Keratinocyte (primary cell): ENCODE data around the gene ACVR2B.

Experiments used
- EZH2 ChIP-seq: IDR thresholded peaks from one replicate; pipeline ENCODE4 v1.6.1; 2012; ENCODE audit warnings: inconsistent platforms, mild to moderate bottlenecking, low read length, moderate library complexity
- TF ChIP-seq, protein P1 (sequence below), 3 experiments: IDR thresholded peaks in 1 of 3; conservative IDR thresholded peaks in 1 of 3; optimal IDR thresholded peaks in 1 of 3; 2 replicates in 2 of 3; 3 replicates in 1 of 3; pipeline versions ENCODE3 to v1.5.1; 2011; ENCODE audit warnings: low read length in 3 of 3, mild to moderate bottlenecking in 3 of 3, moderate library complexity in 2 of 3, control low read depth in 1 of 3, inconsistent platforms in 1 of 3; ENCODE audit not compliant: insufficient read depth in 2 of 3; ENCODE audit errors: extremely low read depth in 1 of 3

DNA sequence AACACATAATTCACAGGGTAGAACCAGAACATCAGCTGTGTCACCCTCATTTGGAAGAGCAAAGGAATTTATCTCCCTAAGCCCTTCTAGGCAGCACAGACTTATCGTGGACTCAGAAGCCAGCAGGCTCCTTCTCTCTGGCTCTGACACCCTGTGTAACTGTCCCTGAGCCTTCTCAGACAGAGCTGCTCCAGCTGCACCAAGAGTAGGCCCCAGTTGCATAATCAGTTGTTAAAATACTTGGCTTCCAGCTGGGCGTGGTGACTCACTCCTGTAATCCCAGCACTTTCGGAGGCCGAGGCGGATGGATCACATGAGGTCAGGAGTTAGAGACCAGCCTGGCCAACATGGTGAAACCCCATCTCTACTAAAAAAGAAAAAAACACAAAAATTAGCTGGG, 49.4 kb upstream of the ACVR2B start:
- TF ChIP-seq, protein P1, sequence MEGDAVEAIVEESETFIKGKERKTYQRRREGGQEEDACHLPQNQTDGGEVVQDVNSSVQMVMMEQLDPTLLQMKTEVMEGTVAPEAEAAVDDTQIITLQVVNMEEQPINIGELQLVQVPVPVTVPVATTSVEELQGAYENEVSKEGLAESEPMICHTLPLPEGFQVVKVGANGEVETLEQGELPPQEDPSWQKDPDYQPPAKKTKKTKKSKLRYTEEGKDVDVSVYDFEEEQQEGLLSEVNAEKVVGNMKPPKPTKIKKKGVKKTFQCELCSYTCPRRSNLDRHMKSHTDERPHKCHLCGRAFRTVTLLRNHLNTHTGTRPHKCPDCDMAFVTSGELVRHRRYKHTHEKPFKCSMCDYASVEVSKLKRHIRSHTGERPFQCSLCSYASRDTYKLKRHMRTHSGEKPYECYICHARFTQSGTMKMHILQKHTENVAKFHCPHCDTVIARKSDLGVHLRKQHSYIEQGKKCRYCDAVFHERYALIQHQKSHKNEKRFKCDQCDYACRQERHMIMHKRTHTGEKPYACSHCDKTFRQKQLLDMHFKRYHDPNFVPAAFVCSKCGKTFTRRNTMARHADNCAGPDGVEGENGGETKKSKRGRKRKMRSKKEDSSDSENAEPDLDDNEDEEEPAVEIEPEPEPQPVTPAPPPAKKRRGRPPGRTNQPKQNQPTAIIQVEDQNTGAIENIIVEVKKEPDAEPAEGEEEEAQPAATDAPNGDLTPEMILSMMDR (optimal IDR thresholded peaks at IDR 0.05 in 1 of 3, IDR thresholded peaks at IDR 0.05 in 1 of 3, conservative IDR thresholded peaks at IDR 0.05 in 1 of 3; ENCODE audit: extremely low read depth in 1 of 3, insufficient read depth in 2 of 3, low read length in 3 of 3) = no peak
- no peak for TF ChIP-seq EZH2
